K562 (cell line): Measurements from ENCODE around the gene IRS1. TPM values are rescaled to one million over a fixed set of nuclear protein-coding genes. Genes with fewer than 3 reads are reported as not detected.

ENCODE experiments used
- ARID3A ChIP-seq: IDR thresholded peaks from 2 replicates; pipeline ENCODE4 v1.6.1; 2012; ENCODE audit warnings: low read depth, low read length, improper control_type of control experiment, borderline replicate concordance
- CBX8 ChIP-seq: fragments of 200-600 bp; sonication (generic); IDR thresholded peaks from 2 replicates; pipeline ENCODE4 v1.6.1; 2012; ENCODE audit warnings: borderline replicate concordance, mixed run types, low read depth, mild to moderate bottlenecking, moderate library complexity, mixed read lengths, low read length, control low read depth, inconsistent platforms; ENCODE audit not compliant: poor library complexity, severe bottlenecking; ENCODE audit errors: extremely low read depth
- COPS2 ChIP-seq: fragments of 450-650 bp; conservative IDR thresholded peaks from 2 replicates; pipeline ENCODE4 v1.6.1; 2016; ENCODE audit warnings: mild to moderate bottlenecking, moderate library complexity
- GATAD2B ChIP-seq: fragments of 450-650 bp; IDR thresholded peaks from 2 replicates; pipeline ENCODE4 v1.6.1; 2017; ENCODE audit warnings: mild to moderate bottlenecking, borderline replicate concordance
- HOMEZ ChIP-seq: fragments of 250-450 bp; sonication (Bioruptor Pico); IDR thresholded peaks from 2 replicates; pipeline ENCODE4 v1.4.0; 2020; ENCODE audit warnings: mild to moderate bottlenecking, moderate library complexity
- IFI16 ChIP-seq: fragments of 250-450 bp; sonication (Bioruptor Pico); IDR thresholded peaks from 2 replicates; pipeline ENCODE4 v2.1.2; 2022; ENCODE audit warnings: mild to moderate bottlenecking, inconsistent platforms
- IRF9 ChIP-seq: fragments of 450-650 bp; IDR thresholded peaks from 2 replicates; pipeline ENCODE4 v1.6.1; 2016; ENCODE audit warnings: missing biosample characterization, missing genetic modification characterization
- JUNB ChIP-seq: fragments of 450-650 bp; formaldehyde crosslinking; conservative IDR thresholded peaks from 2 replicates; pipeline ENCODE4 v1.4.0; 2020; ENCODE audit warnings: mild to moderate bottlenecking
- KHSRP ChIP-seq: fragments of 450-650 bp; IDR thresholded peaks from 2 replicates; pipeline ENCODE4 v1.6.1; 2017
- MAFF ChIP-seq: IDR thresholded peaks from 2 replicates; pipeline ENCODE4 v1.6.1; 2012; ENCODE audit warnings: low read length, improper control_type of control experiment
- MTA3 ChIP-seq: fragments of 450-650 bp; formaldehyde crosslinking; IDR thresholded peaks from 2 replicates; pipeline ENCODE4 v1.6.1; 2017; ENCODE audit warnings: mild to moderate bottlenecking, borderline replicate concordance
- NR4A1 ChIP-seq, 2 experiments: fragments of 250-450 bp in 1 of 2; fragments of 450-650 bp in 1 of 2; sonication (Bioruptor Pico) in 1 of 2; IDR thresholded peaks; 2 replicates each; pipeline versions ENCODE4 v1.4.0 to v1.6.1; 2016 to 2020; ENCODE audit warnings: mild to moderate bottlenecking in 2 of 2, missing compliant biosample characterization in 1 of 2, missing genetic modification characterization in 1 of 2, moderate library complexity in 1 of 2
- VEZF1 ChIP-seq: fragments of 200-800 bp; sonication (Bioruptor generic); IDR thresholded peaks from 2 replicates; pipeline ENCODE4 v1.6.1; 2017; ENCODE audit warnings: missing genetic modification characterization, missing compliant biosample characterization
- ZBTB2 ChIP-seq: fragments of 450-650 bp; IDR thresholded peaks from 2 replicates; pipeline ENCODE4 v1.6.1; 2016; ENCODE audit warnings: antibody characterized with exemption
- ZFP91 ChIP-seq: sonication (generic); formaldehyde crosslinking; IDR thresholded peaks from 2 replicates; pipeline ENCODE4 v1.8.0; 2022; ENCODE audit warnings: mild to moderate bottlenecking, missing genetic modification reagents
- ZKSCAN3 ChIP-seq: fragments of 250-450 bp; sonication (Bioruptor Pico); IDR thresholded peaks from 2 replicates; pipeline ENCODE4 v1.4.0; 2020
- ZNF23 ChIP-seq: fragments of 250-450 bp; sonication (Bioruptor Pico); IDR thresholded peaks from 2 replicates; pipeline ENCODE4 v1.4.0; 2020; ENCODE audit warnings: mild to moderate bottlenecking
- ZNF239 ChIP-seq: fragments of 250-450 bp; sonication (Bioruptor Pico); IDR thresholded peaks from 2 replicates; pipeline ENCODE4 v1.4.0; 2020; ENCODE audit warnings: mild to moderate bottlenecking
- polyA plus RNA-seq, 8 experiments: library from polyadenylated mRNA; depleted of rRNA in 4 of 8; stranded (reverse) in 5 of 8; unstranded in 3 of 8; fragments of >200 nt; fragmentation: Nextera tagmentation in 2 of 8; fragmentation: Illumina TruSeq in 1 of 8; extraction: Ambion mirVana in 2 of 8; extraction: Trizol in 1 of 8; gene quantifications; 2 replicates each; pipeline versions ENCODE4 v1.2.1 to v1.2.3, GENCODE V29; 2011 to 2014; ENCODE audit warnings: inconsistent platforms in 1 of 8, missing spikeins in 1 of 8
- total RNA-seq, 7 experiments: library from RNA; depleted of rRNA in 6 of 7; stranded (reverse); fragments of >200 nt in 6 of 7; fragmentation: Illumina TruSeq in 2 of 7; extraction: Trizol in 2 of 7; gene quantifications; 2 replicates each; pipeline versions ENCODE4 v1.2.1 to v1.2.3, GENCODE V29; 2011 to 2021; ENCODE audit warnings: low replicate concordance in 1 of 7

Gene IRS1
- total and polyA plus RNA-seq, 9 of the 15 experiments (the other 6 are each of a cell fraction or from before 2014, with no cell fraction given), result under 0.01 to 0.31 (median 0.08) TPM; not detected in 1

- TF ChIP-seq VEZF1 (CRISPR knock-in tag) (peak; percentile 90), KHSRP (no peak), JUNB (CRISPR knock-in tag) (no peak), ZBTB2 (no peak), ZNF239 (CRISPR knock-in tag) (no peak), IFI16 (CRISPR knock-in tag) (no peak), COPS2 (no peak), ZNF23 (CRISPR knock-in tag) (no peak), MAFF (no peak), ZKSCAN3 (CRISPR knock-in tag) (no peak), MTA3 (0 out of 2 replicates have a peak, but pooled peaks have one; percentile 43), ARID3A (no peak), CBX8 (no peak), IRF9 (no peak), GATAD2B (0 out of 2 replicates have a peak, but pooled peaks have one; percentile 55), HOMEZ (CRISPR knock-in tag) (no peak), ZFP91 (CRISPR knock-in tag) (no peak), NR4A1 (CRISPR knock-in tag; IDR thresholded peaks at IDR 0.05) (no peak), NR4A1 (tag; IDR thresholded peaks at IDR 0.05) (no peak)
Measured at GRCh38 chr2:226791487-226792081, 8.0 kb downstream of the IRS1 start (continued).
